Caco-2 (cell line): Measurements from ENCODE around the gene MYO7A. TPM values are rescaled to one million over a fixed set of nuclear protein-coding genes. Genes with fewer than 3 reads are reported as not detected.

Experiments
- BruUV-seq: library from RNA; stranded (reverse); fragments of 400-500 nt; replicated peaks from 2 replicates; lab custom pipeline; 2021; lab: Mats Ljungman, UMichigan
- CTCF ChIA-PET: fragments of 300-600 bp; sonication (Branson Sonifier 250); formaldehyde crosslinking; loops from one replicate; lab custom pipeline; 2022; ENCODE audit warnings: antibody characterized with exemption; lab: Charles Lee
- POLR2A ChIA-PET: fragments of 300-600 bp; sonication (Branson Sonifier 250); formaldehyde crosslinking; loops from one replicate; lab custom pipeline; 2022; ENCODE audit warnings: antibody characterized with exemption; lab: Charles Lee
- DNase-seq, 2 experiments: peaks; one replicate each; pipeline versions ENCODE4 v3.0.0 to v3.0.0-alpha.2; 2020 to 2022
- H3K27me3 ChIP-seq: replicated peaks from 2 replicates; pipeline ENCODE4 v1.6.0; 2011; ENCODE audit warnings: low read length; ENCODE audit not compliant: control insufficient read depth, insufficient read depth
- H3K36me3 ChIP-seq: 2 replicates; pipeline ENCODE4 v1.5.1; 2011; ENCODE audit warnings: low read length; ENCODE audit not compliant: control insufficient read depth, insufficient read depth
- H3K4me1 ChIP-seq: fragments of 250-450 bp; sonication (Bioruptor Pico); 2 replicates; pipeline ENCODE4 v1.5.1; 2020; ENCODE audit warnings: mild to moderate bottlenecking
- H3K4me3 ChIP-seq: 2 replicates; pipeline ENCODE4 v1.5.1; 2011; ENCODE audit warnings: low read depth, mild to moderate bottlenecking, control low read depth, low read length
- H3K9me3 ChIP-seq: fragments of 250-450 bp; sonication (Bioruptor Pico); 2 replicates; pipeline ENCODE4 v1.5.1; 2020; ENCODE audit warnings: mild to moderate bottlenecking, moderate library complexity
- H3K27ac Mint-ChIP-seq: one replicate; pipeline ENCODE4 v1.8.0; 2022; ENCODE audit warnings: mixed read lengths; ENCODE audit not compliant: unreplicated experiment
- H3K27me3 Mint-ChIP-seq: one replicate; pipeline ENCODE4 v1.8.0; 2022; ENCODE audit warnings: mixed read lengths; ENCODE audit not compliant: insufficient read depth, unreplicated experiment
- H3K36me3 Mint-ChIP-seq: one replicate; pipeline ENCODE4 v1.8.0; 2022; ENCODE audit warnings: mild to moderate bottlenecking, mixed read lengths; ENCODE audit not compliant: insufficient read depth, unreplicated experiment
- H3K4me1 Mint-ChIP-seq: one replicate; pipeline ENCODE4 v1.8.0; 2022; ENCODE audit warnings: low read depth, mixed read lengths; ENCODE audit not compliant: unreplicated experiment
- H3K4me3 Mint-ChIP-seq: one replicate; pipeline ENCODE4 v1.8.0; 2022; ENCODE audit warnings: mild to moderate bottlenecking, moderate library complexity, mixed read lengths; ENCODE audit not compliant: unreplicated experiment
- H3K9me3 Mint-ChIP-seq: one replicate; pipeline ENCODE4 v1.8.0; 2022; ENCODE audit warnings: mixed read lengths; ENCODE audit not compliant: unreplicated experiment
- intact Hi-C: fragments of 100-400 bp; cut with micrococcal nuclease; formaldehyde crosslinking; loops from one replicate; pipeline ENCODE4 v1.10.0; 2022; ENCODE audit not compliant: unreplicated experiment
- total RNA-seq: library from RNA; stranded (reverse); gene quantifications from 2 replicates; pipeline ENCODE4 v1.2.3, GENCODE V29; 2022
- TF ChIP-seq, protein P1 (sequence below), 2 experiments: fragments of 200-600 bp in 1 of 2; IDR thresholded peaks; 1 replicate in 1 of 2; 2 replicates in 1 of 2; pipeline versions ENCODE4 v1.5.1 to v1.8.0; 2011 to 2022; ENCODE audit warnings: antibody characterized with exemption in 1 of 2, control low read depth in 1 of 2, inconsistent platforms in 1 of 2, low read depth in 1 of 2, low read length in 1 of 2, mild to moderate bottlenecking in 1 of 2, moderate library complexity in 1 of 2; ENCODE audit not compliant: insufficient read depth in 1 of 2, severe bottlenecking in 1 of 2, unreplicated experiment in 1 of 2

Gene MYO7A
- total RNA-seq, 1 experiment from 2014 or later, result 8.9 TPM

DNA sequence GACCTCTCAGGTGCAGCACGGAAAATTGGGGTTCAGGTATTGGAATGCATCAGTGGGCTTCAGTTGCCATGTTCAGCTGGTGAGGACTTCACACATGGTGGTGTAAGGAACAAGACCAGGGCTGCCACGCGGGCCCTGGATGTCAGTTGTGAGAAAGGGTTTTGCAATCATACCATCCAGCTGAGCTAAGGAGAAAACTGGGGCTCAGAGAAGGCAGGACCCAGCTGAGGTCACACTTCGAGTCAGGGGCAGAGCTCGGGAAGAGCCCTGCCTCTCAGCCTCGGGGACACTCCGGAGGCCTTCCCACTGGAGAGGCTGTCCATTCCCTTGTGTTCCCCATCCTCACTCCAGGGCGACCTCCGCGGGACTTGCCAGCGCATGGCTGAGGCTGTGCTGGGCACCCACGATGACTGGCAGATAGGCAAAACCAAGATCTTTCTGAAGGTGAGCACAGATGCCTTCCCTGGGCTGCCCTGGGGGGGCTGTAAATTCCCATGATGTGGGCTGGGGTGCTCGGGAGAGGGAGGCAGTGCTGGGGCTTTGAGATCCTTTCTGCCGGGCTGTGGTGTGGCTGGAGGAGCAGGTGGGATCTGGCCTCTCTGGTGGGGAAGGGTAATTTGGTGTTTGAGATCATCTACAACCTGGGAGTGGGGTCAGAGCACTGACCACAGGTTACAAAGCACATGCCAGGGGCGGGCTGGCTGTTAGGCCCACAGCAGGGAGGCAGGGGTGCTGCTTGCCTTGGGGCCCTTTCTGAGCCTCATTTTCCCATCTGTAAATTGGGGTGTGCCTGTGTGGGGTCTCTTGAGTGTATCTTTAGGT is 47.2 kb downstream of the MYO7A start:
- H3K4me1 ChIP-seq, result peaks cover 29% of the 10 kb centered on the region
- no peaks in the 10 kb centered on the region for H3K9me3 ChIP-seq
- Mint-ChIP-seq H3K4me1 (peaks cover 23% of the 10 kb centered on the region), H3K9me3 (peaks cover 9% of the 10 kb centered on the region), H3K4me3 (no peak overlapping the region), H3K27me3 (no peaks in the 10 kb centered on the region), H3K36me3 (no peaks in the 10 kb centered on the region), H3K27ac (no peak overlapping the region)
- H3K36me3 ChIP-seq, result no peaks in the 10 kb centered on the region
- no TSS peak for BruUV-seq
- POLR2A ChIA-PET, result interaction anchor here (1.7 kb wide), 1 partner anchor 48 kb away, joined by 3 read pairs; no protein-coding TSS in a partner anchor
- no peak for DNase-seq
- H3K27me3 ChIP-seq, result no peaks in the 10 kb centered on the region
- TF ChIP-seq, protein P1, sequence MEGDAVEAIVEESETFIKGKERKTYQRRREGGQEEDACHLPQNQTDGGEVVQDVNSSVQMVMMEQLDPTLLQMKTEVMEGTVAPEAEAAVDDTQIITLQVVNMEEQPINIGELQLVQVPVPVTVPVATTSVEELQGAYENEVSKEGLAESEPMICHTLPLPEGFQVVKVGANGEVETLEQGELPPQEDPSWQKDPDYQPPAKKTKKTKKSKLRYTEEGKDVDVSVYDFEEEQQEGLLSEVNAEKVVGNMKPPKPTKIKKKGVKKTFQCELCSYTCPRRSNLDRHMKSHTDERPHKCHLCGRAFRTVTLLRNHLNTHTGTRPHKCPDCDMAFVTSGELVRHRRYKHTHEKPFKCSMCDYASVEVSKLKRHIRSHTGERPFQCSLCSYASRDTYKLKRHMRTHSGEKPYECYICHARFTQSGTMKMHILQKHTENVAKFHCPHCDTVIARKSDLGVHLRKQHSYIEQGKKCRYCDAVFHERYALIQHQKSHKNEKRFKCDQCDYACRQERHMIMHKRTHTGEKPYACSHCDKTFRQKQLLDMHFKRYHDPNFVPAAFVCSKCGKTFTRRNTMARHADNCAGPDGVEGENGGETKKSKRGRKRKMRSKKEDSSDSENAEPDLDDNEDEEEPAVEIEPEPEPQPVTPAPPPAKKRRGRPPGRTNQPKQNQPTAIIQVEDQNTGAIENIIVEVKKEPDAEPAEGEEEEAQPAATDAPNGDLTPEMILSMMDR (IDR thresholded peaks at IDR 0.05; ENCODE audit: insufficient read depth in 1 of 2, low read depth in 1 of 2, low read length in 1 of 2, severe bottlenecking in 1 of 2, unreplicated experiment in 1 of 2), result no peak
- intact Hi-C loops, result no loop called here
- CTCF ChIA-PET, result interaction anchor here (0.8 to 5.9 kb wide), 3 partner anchors 20 to 49 kb away, joined by 3 to 35 read pairs (median 4); partner anchors contain the start of gene MYO7A
- H3K4me3 ChIP-seq, result no peak overlapping the region

GRCh38 chr11:77175869-77176539 is 48.0 kb downstream of the MYO7A start:
- H3K4me1 Mint-ChIP-seq, result peaks cover 16% of the 10 kb centered on the region
- ChIA-PET POLR2A (interaction anchor here (1.7 kb wide), 1 partner anchor 49 kb away, joined by 3 read pairs; no protein-coding TSS in a partner anchor), CTCF (interaction anchor here (0.8 to 1.4 kb wide), 2 partner anchors 19 to 49 kb away, joined by 3 to 4 read pairs; no protein-coding TSS in a partner anchor)
- peaks cover 9% of the 10 kb centered on the region for H3K9me3 Mint-ChIP-seq
- no peaks in the 10 kb centered on the region for H3K9me3 ChIP-seq
- H3K27me3 ChIP-seq, result no peaks in the 10 kb centered on the region
- BruUV-seq, result no TSS peak
- TF ChIP-seq, protein P1 (IDR thresholded peaks at IDR 0.05; ENCODE audit: insufficient read depth in 1 of 2, low read depth in 1 of 2, low read length in 1 of 2, severe bottlenecking in 1 of 2, unreplicated experiment in 1 of 2), result no peak
- no peak overlapping the region for H3K4me3 Mint-ChIP-seq
- H3K4me3 ChIP-seq, result no peak overlapping the region
- no peaks in the 10 kb centered on the region for H3K27me3 Mint-ChIP-seq
- no peaks in the 10 kb centered on the region for H3K36me3 Mint-ChIP-seq
- no peaks in the 10 kb centered on the region for H3K36me3 ChIP-seq
- DNase-seq, result no peak
- H3K27ac Mint-ChIP-seq, result no peak overlapping the region
- H3K4me1 ChIP-seq, result peaks cover 22% of the 10 kb centered on the region
- intact Hi-C loops, result no loop called here

DNA sequence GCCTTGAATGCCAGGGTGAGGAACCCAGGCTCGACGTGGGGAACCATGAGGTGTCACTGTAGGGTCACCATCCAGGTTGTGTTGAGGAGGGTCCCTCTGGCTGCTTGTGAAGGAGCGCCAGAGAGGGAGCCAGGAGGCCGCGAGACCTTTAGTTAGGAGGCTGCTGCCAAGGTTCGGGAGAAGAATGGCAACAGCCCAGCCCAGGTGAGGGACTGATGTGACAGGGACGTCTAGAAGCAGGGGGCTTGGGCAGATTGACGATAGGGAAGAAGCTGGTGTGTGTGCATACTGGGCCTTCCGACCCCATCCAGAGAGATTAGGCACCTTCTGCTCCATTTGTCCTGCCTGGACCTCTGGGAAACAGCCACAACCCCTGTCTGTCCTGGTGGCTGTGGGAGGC is 49.0 kb downstream of the MYO7A start:
- Histone ChIP-seq H3K4me1 (peaks cover 12% of the 10 kb centered on the region), H3K4me3 (no peak overlapping the region), H3K36me3 (no peaks in the 10 kb centered on the region), H3K27me3 (no peaks in the 10 kb centered on the region), H3K9me3 (no peaks in the 10 kb centered on the region)
- Mint-ChIP-seq H3K36me3 (no peaks in the 10 kb centered on the region), H3K9me3 (peaks cover 9% of the 10 kb centered on the region), H3K4me3 (no peak overlapping the region), H3K27ac (no peak overlapping the region), H3K27me3 (no peaks in the 10 kb centered on the region), H3K4me1 (peaks cover 13% of the 10 kb centered on the region)
- BruUV-seq, result no TSS peak
- CTCF ChIA-PET, result interaction anchor here (0.8 to 1.4 kb wide), 2 partner anchors 49 to 50 kb away, joined by 4 read pairs; partner anchors contain the start of gene MYO7A
- DNase-seq, result no peak
- POLR2A ChIA-PET, result no interaction called here
- intact Hi-C loops, result no loop called here
- TF ChIP-seq, protein P1 (IDR thresholded peaks at IDR 0.05; ENCODE audit: insufficient read depth in 1 of 2, low read depth in 1 of 2, low read length in 1 of 2, severe bottlenecking in 1 of 2, unreplicated experiment in 1 of 2), result no peak
